Measurements from ENCODE around the gene ASB6.

Gene ASB6

DNA sequence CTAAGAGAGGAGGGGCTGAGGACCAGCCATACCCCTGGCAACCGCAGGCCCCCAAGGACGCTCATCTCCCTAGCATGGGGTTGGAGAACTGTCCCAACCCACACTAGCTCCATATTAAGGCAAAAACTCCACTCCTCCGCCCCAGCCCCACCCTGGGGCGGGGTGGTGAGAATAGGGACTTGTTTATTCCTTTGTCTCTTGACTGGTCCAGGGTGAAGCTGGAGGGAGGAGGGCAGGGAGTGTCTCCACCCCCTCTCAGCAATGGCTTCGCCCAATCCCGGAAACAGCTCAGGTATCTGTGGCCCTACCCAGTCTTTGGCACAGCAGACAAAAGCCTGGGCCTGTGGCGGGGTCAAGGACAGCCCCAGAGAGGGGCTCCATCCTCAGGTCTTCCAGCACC is 40.4 kb upstream of the ASB6 start:
- H3K4me3 ChIP-seq (ENCODE audit: control insufficient read depth, low read depth, low read length), result no peak overlapping the region
- TF ChIP-seq, protein P1, sequence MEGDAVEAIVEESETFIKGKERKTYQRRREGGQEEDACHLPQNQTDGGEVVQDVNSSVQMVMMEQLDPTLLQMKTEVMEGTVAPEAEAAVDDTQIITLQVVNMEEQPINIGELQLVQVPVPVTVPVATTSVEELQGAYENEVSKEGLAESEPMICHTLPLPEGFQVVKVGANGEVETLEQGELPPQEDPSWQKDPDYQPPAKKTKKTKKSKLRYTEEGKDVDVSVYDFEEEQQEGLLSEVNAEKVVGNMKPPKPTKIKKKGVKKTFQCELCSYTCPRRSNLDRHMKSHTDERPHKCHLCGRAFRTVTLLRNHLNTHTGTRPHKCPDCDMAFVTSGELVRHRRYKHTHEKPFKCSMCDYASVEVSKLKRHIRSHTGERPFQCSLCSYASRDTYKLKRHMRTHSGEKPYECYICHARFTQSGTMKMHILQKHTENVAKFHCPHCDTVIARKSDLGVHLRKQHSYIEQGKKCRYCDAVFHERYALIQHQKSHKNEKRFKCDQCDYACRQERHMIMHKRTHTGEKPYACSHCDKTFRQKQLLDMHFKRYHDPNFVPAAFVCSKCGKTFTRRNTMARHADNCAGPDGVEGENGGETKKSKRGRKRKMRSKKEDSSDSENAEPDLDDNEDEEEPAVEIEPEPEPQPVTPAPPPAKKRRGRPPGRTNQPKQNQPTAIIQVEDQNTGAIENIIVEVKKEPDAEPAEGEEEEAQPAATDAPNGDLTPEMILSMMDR (IDR thresholded peaks at IDR 0.05; ENCODE audit: control insufficient read depth, insufficient read depth, low read depth, low read length, missing control alignments), result no peak
- DNase-seq (ENCODE audit: low read depth), result no peak

DNA sequence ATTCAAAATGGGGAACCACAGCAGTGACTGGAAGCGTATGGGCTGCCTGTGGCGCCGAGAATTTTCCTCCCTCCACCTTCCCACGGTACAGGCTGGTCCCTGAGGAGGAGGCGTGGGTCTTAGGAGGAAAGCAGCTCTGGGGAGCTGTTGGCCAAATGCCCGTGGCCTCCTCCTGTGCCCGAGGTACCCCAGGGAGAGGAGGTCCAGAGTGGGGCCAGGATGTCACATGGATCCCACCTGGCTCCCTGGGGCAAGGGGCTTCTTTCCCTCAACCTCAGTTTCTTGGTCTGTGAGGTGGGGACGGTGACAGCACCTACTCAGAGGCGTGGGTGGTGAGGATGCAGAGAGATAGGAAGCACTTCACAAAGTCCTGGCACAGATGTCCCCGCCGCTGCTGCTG is 40.0 kb upstream of the ASB6 start:
- no peak for DNase-seq (ENCODE audit: low read depth)
- no peak overlapping the region for H3K4me3 ChIP-seq (ENCODE audit: control insufficient read depth, low read depth, low read length)
- TF ChIP-seq, protein P1 (IDR thresholded peaks at IDR 0.05; ENCODE audit: control insufficient read depth, insufficient read depth, low read depth, low read length, missing control alignments), result no peak

DNA sequence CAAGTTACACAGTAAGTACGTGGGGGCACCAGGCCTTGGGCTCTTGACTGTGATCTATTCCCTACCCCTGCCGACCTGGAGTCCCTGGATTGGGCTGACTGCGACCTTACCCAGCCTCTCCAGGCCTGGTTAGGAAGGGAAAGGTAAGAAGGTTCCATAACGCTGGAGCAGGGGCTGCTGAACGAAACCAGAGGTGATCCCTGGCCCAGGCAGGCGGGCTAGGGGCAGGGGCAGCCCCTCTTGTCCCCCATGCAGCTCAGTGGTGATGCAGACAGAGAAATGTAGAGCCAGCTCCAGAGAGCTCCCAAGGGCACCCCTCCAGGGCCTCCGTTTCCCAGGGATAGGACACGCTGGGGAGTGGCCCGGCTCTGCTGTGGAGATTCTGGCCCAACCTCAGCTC is 37.6 kb upstream of the ASB6 start:
- DNase-seq (ENCODE audit: low read depth), result no peak
- TF ChIP-seq, protein P1 (IDR thresholded peaks at IDR 0.05; ENCODE audit: control insufficient read depth, insufficient read depth, low read depth, low read length, missing control alignments), result no peak
- H3K4me3 ChIP-seq (ENCODE audit: control insufficient read depth, low read depth, low read length), result no peak overlapping the region

DNA sequence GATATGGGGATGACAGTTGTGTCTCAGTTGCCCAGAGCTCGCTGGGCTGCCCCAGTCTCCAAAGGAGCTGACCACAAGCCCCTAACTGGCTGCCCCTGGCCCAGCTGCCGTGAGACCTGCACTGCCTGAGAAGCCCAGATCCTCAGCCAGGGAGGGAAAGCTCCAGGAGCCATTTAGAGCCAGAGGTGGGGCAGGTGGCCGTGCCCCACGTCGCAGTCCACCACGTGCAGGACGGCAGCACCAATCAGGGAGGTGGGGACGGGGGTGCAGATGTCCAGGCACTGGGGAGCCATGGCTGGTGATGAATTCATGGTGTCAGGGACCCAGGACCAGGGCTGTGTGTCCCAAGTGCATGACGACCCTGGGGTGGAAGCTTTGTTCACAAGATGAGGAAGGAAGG is 36.9 kb upstream of the ASB6 start:
- TF ChIP-seq, protein P1 (IDR thresholded peaks at IDR 0.05; ENCODE audit: control insufficient read depth, insufficient read depth, low read depth, low read length, missing control alignments), result no peak
- no peak overlapping the region for H3K4me3 ChIP-seq (ENCODE audit: control insufficient read depth, low read depth, low read length)
- DNase-seq (ENCODE audit: low read depth), result no peak

DNA sequence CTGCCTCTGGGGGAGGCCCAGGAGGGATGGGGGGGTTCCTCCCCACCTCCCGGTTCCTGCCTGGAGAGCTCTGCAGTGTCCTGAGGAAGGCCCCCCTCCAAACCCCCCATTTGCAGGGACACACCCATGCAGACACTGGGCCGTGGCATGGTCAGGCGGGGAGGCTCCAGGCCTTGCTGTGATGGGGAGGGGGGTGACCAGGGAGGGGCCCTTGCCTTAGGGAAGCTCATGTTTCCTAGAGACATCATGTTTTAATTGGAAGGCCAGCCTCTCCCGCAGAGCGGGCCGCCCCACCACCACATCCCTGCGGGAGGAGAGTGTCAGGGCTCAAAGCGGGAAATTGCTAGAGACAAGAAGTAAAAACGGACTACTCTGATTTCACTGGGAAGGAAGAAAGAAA is 35.5 kb upstream of the ASB6 start:
- DNase-seq (ENCODE audit: low read depth), result no peak
- no peak overlapping the region for H3K4me3 ChIP-seq (ENCODE audit: control insufficient read depth, low read depth, low read length)
- TF ChIP-seq, protein P1 (IDR thresholded peaks at IDR 0.05; ENCODE audit: control insufficient read depth, insufficient read depth, low read depth, low read length, missing control alignments), result no peak

DNA sequence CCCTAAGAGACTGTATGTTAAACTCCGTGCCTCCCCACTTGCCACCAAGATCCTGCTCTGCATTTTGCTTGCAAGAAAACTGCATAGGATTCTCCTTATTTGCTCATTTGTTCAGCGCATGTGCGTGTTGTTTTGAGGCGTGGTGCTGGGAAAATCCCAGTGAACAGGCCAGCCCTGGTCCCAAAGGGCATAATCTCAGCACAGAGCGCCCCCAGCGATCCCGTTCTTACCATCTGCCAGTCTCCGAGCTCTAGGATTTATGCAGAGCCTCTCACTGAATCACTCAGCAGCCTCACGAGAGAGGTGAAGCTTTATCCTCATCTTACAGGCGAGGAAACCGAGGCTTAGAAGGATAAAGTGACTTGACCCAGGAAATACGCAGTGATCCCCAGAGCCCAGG is 35.0 kb upstream of the ASB6 start:
- TF ChIP-seq, protein P1 (IDR thresholded peaks at IDR 0.05; ENCODE audit: control insufficient read depth, insufficient read depth, low read depth, low read length, missing control alignments), result peak; percentile 37
- DNase-seq (ENCODE audit: low read depth), result peak; percentile 16
- no peak overlapping the region for H3K4me3 ChIP-seq (ENCODE audit: control insufficient read depth, low read depth, low read length)

DNA sequence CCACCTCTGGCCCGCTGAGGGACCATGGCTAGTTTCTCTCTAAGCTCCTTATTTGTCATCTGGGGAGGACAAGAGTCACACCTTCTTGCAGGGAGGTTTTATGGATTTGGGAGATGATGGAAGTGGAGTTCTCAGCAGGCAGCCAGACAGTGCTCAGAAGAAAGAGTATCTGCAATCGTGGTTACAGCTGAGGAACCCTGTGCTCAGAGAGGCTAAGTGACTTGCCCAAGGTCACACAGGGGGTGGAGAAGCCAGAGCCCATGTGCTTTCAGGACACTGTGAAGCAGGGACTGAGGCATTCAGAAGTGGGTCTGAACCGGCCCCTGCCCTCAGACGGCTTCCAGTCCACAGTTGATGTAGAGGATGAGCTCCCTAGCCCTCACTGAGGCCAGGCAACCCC is 34.3 kb upstream of the ASB6 start:
- TF ChIP-seq, protein P1 (IDR thresholded peaks at IDR 0.05; ENCODE audit: control insufficient read depth, insufficient read depth, low read depth, low read length, missing control alignments), result no peak
- H3K4me3 ChIP-seq (ENCODE audit: control insufficient read depth, low read depth, low read length), result no peak overlapping the region
- DNase-seq (ENCODE audit: low read depth), result no peak
